ENCODE results near the gene CC2D1A. TPM values are rescaled to one million over a fixed set of nuclear protein-coding genes. Genes with fewer than 3 reads are reported as not detected.
"Not testable (repeated sequence)": the region's sequence is repeated elsewhere in the genome, so short reads cannot be mapped to it uniquely, and the experiment has no call there.

Gene CC2D1A
- total RNA-seq, 1 donor from 2014 or later, result 69.4 TPM

- DNase-seq (ENCODE audit: low spot score, unreplicated experiment), result no peak
- TF ChIP-seq, protein P1, sequence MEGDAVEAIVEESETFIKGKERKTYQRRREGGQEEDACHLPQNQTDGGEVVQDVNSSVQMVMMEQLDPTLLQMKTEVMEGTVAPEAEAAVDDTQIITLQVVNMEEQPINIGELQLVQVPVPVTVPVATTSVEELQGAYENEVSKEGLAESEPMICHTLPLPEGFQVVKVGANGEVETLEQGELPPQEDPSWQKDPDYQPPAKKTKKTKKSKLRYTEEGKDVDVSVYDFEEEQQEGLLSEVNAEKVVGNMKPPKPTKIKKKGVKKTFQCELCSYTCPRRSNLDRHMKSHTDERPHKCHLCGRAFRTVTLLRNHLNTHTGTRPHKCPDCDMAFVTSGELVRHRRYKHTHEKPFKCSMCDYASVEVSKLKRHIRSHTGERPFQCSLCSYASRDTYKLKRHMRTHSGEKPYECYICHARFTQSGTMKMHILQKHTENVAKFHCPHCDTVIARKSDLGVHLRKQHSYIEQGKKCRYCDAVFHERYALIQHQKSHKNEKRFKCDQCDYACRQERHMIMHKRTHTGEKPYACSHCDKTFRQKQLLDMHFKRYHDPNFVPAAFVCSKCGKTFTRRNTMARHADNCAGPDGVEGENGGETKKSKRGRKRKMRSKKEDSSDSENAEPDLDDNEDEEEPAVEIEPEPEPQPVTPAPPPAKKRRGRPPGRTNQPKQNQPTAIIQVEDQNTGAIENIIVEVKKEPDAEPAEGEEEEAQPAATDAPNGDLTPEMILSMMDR (IDR thresholded peaks at IDR 0.05; ENCODE audit: unreplicated experiment), result no peak
- no peaks in the 10 kb centered on the region for H3K9me3 Mint-ChIP-seq (ENCODE audit: low read depth)
- peaks cover 3% of the 10 kb centered on the region for H3K27me3 Mint-ChIP-seq
- peaks cover 18% of the 10 kb centered on the region for H3K36me3 Mint-ChIP-seq (ENCODE audit: insufficient read depth)
- no peaks in the 10 kb centered on the region for H3K4me1 Mint-ChIP-seq (ENCODE audit: low read depth)
- no peak overlapping the region for H3K4me3 Mint-ChIP-seq (ENCODE audit: low read depth)
- H3K27ac Mint-ChIP-seq, result no peak overlapping the region
Observed at GRCh38 chr19:13968383-13968935, 62.5 kb downstream of the CC2D1A start.

GRCh38 chr19:13968999-13969398 lies 63.0 kb downstream of the CC2D1A start:
- no peak overlapping the region for H3K27ac Mint-ChIP-seq
- H3K4me3 Mint-ChIP-seq (ENCODE audit: low read depth), result no peak overlapping the region
- H3K9me3 Mint-ChIP-seq (ENCODE audit: low read depth), result no peaks in the 10 kb centered on the region
- H3K27me3 Mint-ChIP-seq, result peaks cover 3% of the 10 kb centered on the region
- H3K4me1 Mint-ChIP-seq (ENCODE audit: low read depth), result no peaks in the 10 kb centered on the region
- TF ChIP-seq, protein P1 (IDR thresholded peaks at IDR 0.05; ENCODE audit: unreplicated experiment), result no peak
- peaks cover 18% of the 10 kb centered on the region for H3K36me3 Mint-ChIP-seq (ENCODE audit: insufficient read depth)
- DNase-seq (ENCODE audit: low spot score, unreplicated experiment), result no peak

DNA sequence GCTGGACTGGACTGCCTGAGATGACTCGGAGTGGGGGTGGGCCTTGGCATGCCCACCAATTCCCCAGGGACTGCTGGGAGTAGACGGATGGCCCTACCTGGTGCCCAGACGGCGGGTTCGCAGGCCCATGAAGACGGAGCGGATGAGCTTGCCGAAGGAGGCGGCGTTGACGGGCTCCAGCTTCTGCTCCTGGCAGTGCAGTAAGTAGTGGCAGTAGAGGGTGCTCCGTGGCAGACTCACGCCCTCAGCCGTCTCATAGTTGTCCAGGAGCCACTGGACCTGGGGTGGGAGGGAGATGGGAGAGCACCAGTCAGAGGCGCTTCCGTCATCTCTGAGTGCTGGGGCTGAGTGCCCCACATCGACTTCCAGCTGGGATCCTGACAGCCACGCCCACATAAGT lies 63.9 kb downstream of the CC2D1A start:
- no peak for DNase-seq (ENCODE audit: low spot score, unreplicated experiment)
- Mint-ChIP-seq H3K27ac (no peak overlapping the region), H3K27me3 (peaks cover under 1% of the 10 kb centered on the region), H3K4me1 (ENCODE audit: low read depth) (peaks cover 2% of the 10 kb centered on the region), H3K4me3 (ENCODE audit: low read depth) (no peak overlapping the region), H3K36me3 (ENCODE audit: insufficient read depth) (peaks cover 16% of the 10 kb centered on the region), H3K9me3 (ENCODE audit: low read depth) (no peaks in the 10 kb centered on the region)
- TF ChIP-seq, protein P1 (IDR thresholded peaks at IDR 0.05; ENCODE audit: unreplicated experiment), result no peak

GRCh38 chr19:13971868-13972267 lies 65.9 kb downstream of the CC2D1A start:
- H3K9me3 Mint-ChIP-seq (ENCODE audit: low read depth); H3K4me3 Mint-ChIP-seq (ENCODE audit: low read depth); H3K4me1 Mint-ChIP-seq (ENCODE audit: low read depth); H3K27me3 Mint-ChIP-seq; H3K27ac Mint-ChIP-seq; DNase-seq (ENCODE audit: low spot score, unreplicated experiment): not testable (repeated sequence)
- peaks cover 15% of the 10 kb centered on the region for H3K36me3 Mint-ChIP-seq (ENCODE audit: insufficient read depth)

GRCh38 chr19:13972368-13973155 lies 66.6 kb downstream of the CC2D1A start:
- peaks cover 2% of the 10 kb centered on the region for H3K4me1 Mint-ChIP-seq (ENCODE audit: low read depth)
- peaks cover 15% of the 10 kb centered on the region for H3K36me3 Mint-ChIP-seq (ENCODE audit: insufficient read depth)
- no peak overlapping the region for H3K4me3 Mint-ChIP-seq (ENCODE audit: low read depth)
- no peaks in the 10 kb centered on the region for H3K27me3 Mint-ChIP-seq
- TF ChIP-seq, protein P1 (IDR thresholded peaks at IDR 0.05; ENCODE audit: unreplicated experiment), result no peak
- no peak overlapping the region for H3K27ac Mint-ChIP-seq
- no peak for DNase-seq (ENCODE audit: low spot score, unreplicated experiment)
- no peaks in the 10 kb centered on the region for H3K9me3 Mint-ChIP-seq (ENCODE audit: low read depth)

DNA sequence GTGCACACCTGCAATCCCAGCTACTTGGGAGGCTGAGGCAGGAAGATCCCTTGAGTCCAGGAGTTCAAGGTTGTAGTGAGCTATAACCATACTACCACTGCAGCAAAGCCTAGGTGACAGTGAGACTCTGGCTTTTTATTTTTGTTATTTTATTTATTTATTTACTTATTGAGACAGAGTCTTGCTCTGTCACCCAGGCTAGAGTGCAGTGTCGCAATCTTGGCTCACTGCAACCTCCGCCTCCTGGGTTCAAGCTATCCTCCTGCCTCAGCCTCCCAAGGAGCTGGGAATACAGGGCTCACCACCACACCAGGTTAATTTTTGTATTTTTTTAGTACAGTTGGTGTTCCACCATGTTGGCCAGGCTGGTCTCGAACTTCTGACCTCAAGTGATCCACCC lies 67.5 kb downstream of the CC2D1A start:
- not testable (repeated sequence) for H3K9me3 Mint-ChIP-seq (ENCODE audit: low read depth); H3K4me1 Mint-ChIP-seq (ENCODE audit: low read depth); DNase-seq (ENCODE audit: low spot score, unreplicated experiment); H3K27me3 Mint-ChIP-seq; H3K4me3 Mint-ChIP-seq (ENCODE audit: low read depth); H3K27ac Mint-ChIP-seq
- H3K36me3 Mint-ChIP-seq (ENCODE audit: insufficient read depth), result peaks cover 15% of the 10 kb centered on the region
